H7 (cell line): ENCODE results near the gene TCF23. TPM values are rescaled to one million over a fixed set of nuclear protein-coding genes. Genes with fewer than 3 reads are reported as not detected.

ENCODE experiments used
- DNase-seq: peaks from one replicate; pipeline ENCODE4 v3.0.0; 2012
- H3K27me3 ChIP-seq: 2 replicates; pipeline ENCODE4 v1.6.0; 2011; ENCODE audit warnings: mild to moderate bottlenecking, low read length; ENCODE audit not compliant: control insufficient read depth, insufficient read depth
- H3K36me3 ChIP-seq: replicated peaks from 2 replicates; pipeline ENCODE4 v1.5.1; 2011; ENCODE audit warnings: low read length; ENCODE audit not compliant: control insufficient read depth, insufficient read depth
- H3K4me3 ChIP-seq: 2 replicates; pipeline ENCODE4 v1.5.1; 2011; ENCODE audit warnings: low read depth, mild to moderate bottlenecking, control low read depth, low read length, moderate library complexity; ENCODE audit not compliant: insufficient read depth
- total RNA-seq: library from RNA; depleted of rRNA; stranded (reverse); fragments of >200 nt; shearing (Covaris generic); gene quantifications from 2 replicates; pipeline ENCODE4 v1.2.3, GENCODE V29; 2014

Gene TCF23
- total RNA-seq, 1 experiment from 2014 or later: not detected

DNA sequence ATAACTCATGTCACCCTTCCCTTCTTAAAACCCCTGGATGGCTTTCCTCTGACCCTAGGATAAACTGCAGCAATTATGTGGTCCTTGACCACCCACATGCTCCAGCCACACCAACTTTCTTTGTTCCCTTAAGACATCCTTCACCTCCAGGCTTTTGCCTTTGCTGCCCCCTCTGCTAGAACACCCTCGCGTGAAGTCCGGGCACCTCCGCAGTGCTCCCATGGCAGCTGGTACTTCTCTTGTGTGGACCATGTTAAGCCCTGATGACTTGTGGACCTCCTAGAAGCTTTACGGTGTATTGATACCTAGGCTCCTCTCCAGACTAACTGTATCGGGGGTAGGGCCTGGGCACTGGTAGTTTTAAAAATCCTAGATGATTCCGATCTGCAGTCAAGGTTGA lies 26.0 kb upstream of the TCF23 start:
- Histone ChIP-seq H3K27me3 (peaks cover 59% of the 10 kb centered on the region), H3K36me3 (no peaks in the 10 kb centered on the region), H3K4me3 (no peak overlapping the region)
- DNase-seq: peak; percentile 41

DNA sequence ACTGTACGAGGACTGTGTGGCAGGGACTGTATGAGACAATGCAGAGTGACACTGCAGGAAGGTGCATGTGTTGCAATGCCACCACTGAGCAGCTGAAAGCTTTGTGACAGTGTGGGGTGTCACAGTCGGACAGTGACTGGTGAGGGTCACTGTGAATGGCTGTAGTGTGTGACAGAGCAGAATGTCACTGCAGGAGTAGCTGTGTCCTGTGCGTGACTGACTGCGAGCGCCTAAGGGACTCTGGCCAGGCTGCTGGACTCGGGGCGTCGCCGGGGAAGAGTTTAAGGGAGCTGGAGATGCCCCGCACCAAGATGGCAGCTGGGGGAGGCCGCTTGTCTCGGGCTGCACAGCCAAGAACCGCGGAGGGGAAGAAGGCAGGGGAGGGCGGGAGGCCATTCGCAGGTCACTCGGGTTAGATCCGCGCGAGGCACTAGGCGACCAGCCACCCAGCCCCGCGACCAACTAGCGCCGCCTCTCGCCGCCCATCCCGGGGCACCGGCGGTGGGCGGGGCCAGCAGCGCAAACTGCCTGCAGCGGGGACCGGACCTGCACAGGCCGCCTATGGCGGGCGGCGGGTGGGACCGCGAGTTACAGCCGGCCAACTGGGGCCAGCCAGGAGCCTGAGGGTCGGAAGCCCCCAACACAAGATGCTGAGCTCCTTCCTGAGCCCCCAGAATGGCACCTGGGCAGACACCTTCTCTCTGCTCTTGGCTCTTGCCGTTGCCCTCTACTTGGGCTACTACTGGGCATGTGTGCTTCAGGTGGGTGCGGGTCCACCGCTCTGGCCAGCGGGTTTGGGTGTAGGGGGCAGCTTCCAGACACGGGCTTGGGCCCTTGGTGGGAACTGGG lies 25.3 kb upstream of the TCF23 start, which contains the start of gene ABHD1:
Gene ABHD1, plus strand, starts transcription at position 514 of the 849 bp plus-strand sequence. Its CDS starts 134 bp downstream, at position 648.
- Histone ChIP-seq H3K4me3 (peak within 1 kb of the TSS; percentile 58), H3K27me3 (peaks cover 52% of the 10 kb centered on the region), H3K36me3 (no peaks in the 10 kb centered on the region)
- peak; percentile 94 for DNase-seq

DNA sequence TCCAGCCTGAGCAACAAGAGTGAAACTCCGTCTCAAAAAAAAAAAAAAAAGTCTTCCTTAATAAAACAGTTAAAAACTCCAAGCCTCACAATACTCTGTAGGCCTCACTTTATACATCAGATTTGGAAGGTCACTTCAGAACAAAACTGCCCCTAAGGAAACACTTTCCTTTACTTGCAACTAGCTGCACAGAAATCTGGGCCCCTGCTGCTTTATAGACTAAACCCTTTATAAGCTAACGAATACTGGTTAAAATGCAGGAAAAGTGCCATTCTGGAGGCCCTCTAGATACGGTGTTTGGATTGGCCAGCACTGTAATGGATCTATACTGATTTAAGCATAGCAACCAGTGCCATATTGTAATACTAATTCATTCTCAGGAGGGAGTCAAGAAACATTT lies 23.7 kb upstream of the TCF23 start:
- Histone ChIP-seq H3K27me3 (peaks cover 36% of the 10 kb centered on the region), H3K36me3 (peaks cover 3% of the 10 kb centered on the region), H3K4me3 (no peak overlapping the region)
- DNase-seq: no peak

- H3K36me3 ChIP-seq: peaks cover 11% of the 10 kb centered on the region
- DNase-seq: no peak
- H3K4me3 ChIP-seq: no peak overlapping the region
- H3K27me3 ChIP-seq: peaks cover 27% of the 10 kb centered on the region
These were observed 22.5 kb upstream of the TCF23 start for GRCh38 chr2:27126252-27126710.

- Histone ChIP-seq H3K27me3 (peaks cover 12% of the 10 kb centered on the region), H3K4me3 (no peak overlapping the region), H3K36me3 (peaks cover 29% of the 10 kb centered on the region)
- DNase-seq: no peak
These were observed 20.7 kb upstream of the TCF23 start for GRCh38 chr2:27127883-27128667.

- Histone ChIP-seq H3K4me3 (no peak overlapping the region), H3K36me3 (peaks cover 32% of the 10 kb centered on the region), H3K27me3 (peaks cover 4% of the 10 kb centered on the region; the same call in 1 of the 2 replicates)
- no peak for DNase-seq
These were observed 19.9 kb upstream of the TCF23 start for GRCh38 chr2:27128668-27129571.

DNA sequence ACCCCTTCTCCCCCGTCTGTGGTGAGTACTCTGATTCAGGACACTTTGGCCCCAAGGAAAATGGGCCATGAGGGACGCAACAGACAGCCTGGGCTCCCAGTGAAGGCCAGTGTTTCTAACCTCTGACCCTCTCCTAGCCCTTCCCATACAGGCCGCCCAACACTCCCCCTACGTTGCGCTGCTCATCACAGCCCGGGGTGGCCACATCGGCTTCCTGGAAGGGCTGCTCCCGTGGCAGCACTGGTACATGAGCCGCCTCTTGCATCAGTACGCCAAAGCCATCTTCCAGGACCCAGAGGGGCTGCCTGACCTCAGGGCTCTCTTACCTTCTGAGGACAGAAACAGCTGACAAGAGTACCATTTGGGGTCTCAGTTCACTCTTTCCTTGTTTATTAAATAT lies 18.4 kb upstream of the TCF23 start:
- Histone ChIP-seq H3K27me3 (no peaks in the 10 kb centered on the region), H3K4me3 (no peak overlapping the region), H3K36me3 (peaks cover 32% of the 10 kb centered on the region)
- no peak for DNase-seq

- Histone ChIP-seq H3K27me3 (no peaks in the 10 kb centered on the region), H3K4me3 (no peak overlapping the region), H3K36me3 (peaks cover 32% of the 10 kb centered on the region)
- peak; percentile 10 for DNase-seq
These were observed 17.4 kb upstream of the TCF23 start for GRCh38 chr2:27131429-27131828.

DNA sequence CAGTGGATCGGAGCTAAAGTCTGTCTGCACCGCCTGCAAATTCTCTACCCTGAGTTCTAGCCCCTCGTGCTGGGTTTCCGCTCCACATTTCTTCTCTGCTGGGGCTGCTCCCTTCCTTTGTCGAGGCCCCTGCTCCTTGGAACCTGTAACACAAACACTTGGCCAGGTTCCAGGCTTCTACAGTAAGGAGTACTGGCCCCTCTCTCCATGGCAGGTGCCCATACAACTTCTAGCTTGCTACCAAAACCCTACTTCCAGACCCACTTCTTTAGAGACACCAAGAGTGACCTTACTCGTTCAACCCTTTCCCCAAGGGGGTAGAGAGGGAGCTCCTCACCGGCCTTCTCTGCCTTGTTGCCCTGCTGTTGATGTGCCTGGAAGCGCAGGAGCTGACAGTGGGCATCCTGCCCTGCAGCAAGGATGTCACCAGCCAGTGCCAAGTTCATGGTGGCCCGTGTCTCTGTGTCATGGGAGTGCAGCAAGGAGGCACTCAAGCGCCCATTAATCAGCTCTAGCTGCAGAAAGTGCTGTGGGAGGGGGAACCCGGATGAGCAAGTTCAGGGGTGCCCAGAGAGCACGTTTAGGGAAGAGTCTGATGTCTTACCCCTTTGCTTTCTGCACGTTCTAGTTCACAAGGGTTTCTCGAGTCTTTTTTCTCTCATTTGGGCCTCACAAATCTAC lies 15.5 kb upstream of the TCF23 start:
- H3K4me3 ChIP-seq: peak overlapping the region; percentile 94
- DNase-seq: peak; percentile 55
- H3K27me3 ChIP-seq: no peaks in the 10 kb centered on the region
- H3K36me3 ChIP-seq: peaks cover 32% of the 10 kb centered on the region

GRCh38 chr2:27133905-27134780 lies 14.7 kb upstream of the TCF23 start, which contains the start of gene PREB:
Gene PREB, minus strand, starts transcription at chr2:27134636. Its CDS starts 215 bp downstream, at chr2:27134421.
- peak; percentile 99 for DNase-seq

GRCh38 chr2:27134781-27135477 lies 13.9 kb upstream of the TCF23 start:
- no peaks in the 10 kb centered on the region for H3K27me3 ChIP-seq
- no peak for DNase-seq
- H3K4me3 ChIP-seq: peak overlapping the region; percentile 16; the same call in 1 of the 2 replicates
- peaks cover 29% of the 10 kb centered on the region for H3K36me3 ChIP-seq

More at GRCh38 chr2:27133905-27134780, 14.7 kb upstream of the TCF23 start, which contains the start of gene PREB:
- Histone ChIP-seq H3K36me3 (peaks cover 32% of the 10 kb centered on the region), H3K4me3 (peak within 1 kb of the TSS; percentile 94), H3K27me3 (no peaks in the 10 kb centered on the region)

DNA sequence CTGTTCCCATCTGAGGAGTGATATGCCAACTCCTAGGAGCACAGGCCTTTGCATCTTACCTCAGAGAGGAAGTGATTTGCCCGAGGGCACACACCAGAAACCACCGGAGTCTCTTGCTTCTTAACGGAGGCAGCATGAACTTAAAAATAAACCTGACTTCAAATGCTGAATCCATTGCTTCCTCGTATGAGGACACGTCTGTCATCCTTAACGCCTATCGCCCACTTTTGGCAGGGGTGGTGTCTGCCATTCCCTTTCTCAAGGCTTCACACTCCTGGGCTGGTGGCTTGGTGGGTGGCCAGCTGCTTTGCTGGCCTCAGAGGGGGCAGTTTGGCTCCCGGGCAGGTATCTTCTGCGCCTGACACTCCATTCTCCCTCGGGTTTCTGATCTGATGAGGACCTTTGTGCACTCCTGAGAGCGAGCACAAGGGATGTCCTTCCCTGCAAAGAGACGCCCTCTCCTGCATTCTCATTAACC lies 13.3 kb upstream of the TCF23 start:
- Histone ChIP-seq H3K4me3 (no peak overlapping the region), H3K27me3 (no peaks in the 10 kb centered on the region), H3K36me3 (peaks cover 26% of the 10 kb centered on the region)
- DNase-seq: no peak
